AG04450 (cell line): ENCODE data around the gene GPC2. TPM values are rescaled to one million over a fixed set of nuclear protein-coding genes. Genes with fewer than 3 reads are reported as not detected.
"Not testable (repeated sequence)": the region's sequence is repeated elsewhere in the genome, so short reads cannot be mapped to it uniquely, and the experiment has no call there.

Source experiments
- CTCF ChIA-PET: fragments of 300-600, 350-600 bp; formaldehyde crosslinking; extraction: SDS; loops from one replicate; lab custom pipeline; 2022; ENCODE audit warnings: antibody characterized with exemption, inconsistent platforms; lab: Charles Lee
- POLR2A ChIA-PET: fragments of 350-600 bp; formaldehyde crosslinking; extraction: SDS; loops from one replicate; lab custom pipeline; 2021; ENCODE audit warnings: antibody characterized with exemption, inconsistent platforms; lab: Yijun Ruan, JAX
- DNase-seq: peaks from one replicate; pipeline ENCODE4 v3.0.0-alpha.2; 2011; ENCODE audit warnings: low read depth, low spot score
- H3K27ac ChIP-seq: one replicate; pipeline ENCODE4 v1.5.1; 2012; ENCODE audit warnings: low read depth, low read length, control low read depth
- H3K27me3 ChIP-seq: one replicate; pipeline ENCODE4 v1.6.0; 2012; ENCODE audit warnings: low read length; ENCODE audit not compliant: control insufficient read depth, insufficient read depth
- H3K4me3 ChIP-seq: 2 replicates; pipeline ENCODE4 v1.5.1; 2011; ENCODE audit warnings: mild to moderate bottlenecking, low read depth, low read length, control low read depth
- H3K9me3 ChIP-seq: 2 replicates; pipeline ENCODE4 v1.5.1; 2012; ENCODE audit warnings: low read length; ENCODE audit not compliant: control insufficient read depth, insufficient read depth
- polyA plus RNA-seq: library from polyadenylated mRNA; depleted of rRNA; stranded (reverse); fragments of >200 nt; gene quantifications from 2 replicates; pipeline ENCODE4 v1.2.3, GENCODE V29; 2011
- TF ChIP-seq, protein P1 (sequence below): IDR thresholded peaks from 2 replicates; pipeline ENCODE4 v1.5.1; 2011; ENCODE audit warnings: low read depth, low read length, control low read depth, inconsistent platforms

Gene GPC2
- polyA plus RNA-seq, 1 experiment, result 2.6 TPM

DNA sequence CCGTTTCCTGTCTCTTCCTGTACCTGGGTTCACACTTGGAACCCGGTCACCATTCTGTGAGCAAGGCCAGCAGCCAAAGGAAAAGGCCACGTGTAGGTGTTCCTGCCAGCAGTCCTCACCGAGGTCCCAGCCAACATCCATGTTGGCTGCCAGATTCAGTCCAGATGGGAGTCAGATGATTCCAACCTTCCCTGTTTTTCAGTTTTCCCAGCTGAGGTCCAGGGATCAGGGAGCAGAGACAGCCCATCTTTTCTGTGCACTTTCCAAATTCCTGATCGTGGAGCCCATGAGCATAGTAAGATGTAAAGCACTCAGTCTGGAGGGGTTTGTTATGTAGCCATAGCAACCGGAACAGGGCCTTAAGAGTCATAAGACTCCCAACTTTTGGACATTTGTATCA lies 38.7 kb upstream of the GPC2 start:
- DNase-seq, result no peak
- CTCF ChIA-PET, result interaction anchor here (0.6 to 4.5 kb wide), 5 partner anchors 21 to 85 kb away, joined by 3 to 65 read pairs (median 4); partner anchors contain the start of gene GPC2

DNA sequence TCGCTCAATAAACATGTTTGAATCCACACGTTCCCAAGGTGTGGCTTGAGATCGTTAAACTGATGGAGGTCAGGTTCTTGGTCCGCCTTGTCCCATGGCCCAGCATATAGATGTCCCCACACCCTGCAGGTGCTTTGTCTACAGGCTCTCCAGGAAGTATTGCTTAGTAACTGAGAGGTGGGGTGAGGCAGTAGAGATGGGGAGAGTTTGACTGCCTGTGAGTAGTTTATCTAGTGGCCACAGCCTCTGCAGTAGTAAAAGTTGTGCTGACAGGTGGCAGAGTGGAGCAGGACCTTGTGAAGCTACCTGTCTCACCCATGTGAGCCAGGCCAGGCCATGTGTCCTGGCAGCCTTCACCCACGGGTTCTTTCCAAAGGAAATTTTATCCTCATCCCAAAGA lies 37.2 kb upstream of the GPC2 start:
- H3K9me3 ChIP-seq, H3K4me3 ChIP-seq, DNase-seq, POLR2A ChIA-PET, H3K27ac ChIP-seq, H3K27me3 ChIP-seq: not testable (repeated sequence)
- CTCF ChIA-PET, result interaction anchor here (2.0 kb wide), 1 partner anchor 81 kb away, joined by 12 read pairs; no protein-coding TSS in a partner anchor

More for the DNA sequence above, 38.7 kb upstream of the GPC2 start:
- no peaks in the 10 kb centered on the region for H3K9me3 ChIP-seq
- POLR2A ChIA-PET, result no interaction called here
- H3K27ac ChIP-seq, result no peak overlapping the region
- H3K4me3 ChIP-seq, result no peak overlapping the region
- peaks cover 2% of the 10 kb centered on the region for H3K27me3 ChIP-seq
- TF ChIP-seq, protein P1, sequence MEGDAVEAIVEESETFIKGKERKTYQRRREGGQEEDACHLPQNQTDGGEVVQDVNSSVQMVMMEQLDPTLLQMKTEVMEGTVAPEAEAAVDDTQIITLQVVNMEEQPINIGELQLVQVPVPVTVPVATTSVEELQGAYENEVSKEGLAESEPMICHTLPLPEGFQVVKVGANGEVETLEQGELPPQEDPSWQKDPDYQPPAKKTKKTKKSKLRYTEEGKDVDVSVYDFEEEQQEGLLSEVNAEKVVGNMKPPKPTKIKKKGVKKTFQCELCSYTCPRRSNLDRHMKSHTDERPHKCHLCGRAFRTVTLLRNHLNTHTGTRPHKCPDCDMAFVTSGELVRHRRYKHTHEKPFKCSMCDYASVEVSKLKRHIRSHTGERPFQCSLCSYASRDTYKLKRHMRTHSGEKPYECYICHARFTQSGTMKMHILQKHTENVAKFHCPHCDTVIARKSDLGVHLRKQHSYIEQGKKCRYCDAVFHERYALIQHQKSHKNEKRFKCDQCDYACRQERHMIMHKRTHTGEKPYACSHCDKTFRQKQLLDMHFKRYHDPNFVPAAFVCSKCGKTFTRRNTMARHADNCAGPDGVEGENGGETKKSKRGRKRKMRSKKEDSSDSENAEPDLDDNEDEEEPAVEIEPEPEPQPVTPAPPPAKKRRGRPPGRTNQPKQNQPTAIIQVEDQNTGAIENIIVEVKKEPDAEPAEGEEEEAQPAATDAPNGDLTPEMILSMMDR, result no peak

DNA sequence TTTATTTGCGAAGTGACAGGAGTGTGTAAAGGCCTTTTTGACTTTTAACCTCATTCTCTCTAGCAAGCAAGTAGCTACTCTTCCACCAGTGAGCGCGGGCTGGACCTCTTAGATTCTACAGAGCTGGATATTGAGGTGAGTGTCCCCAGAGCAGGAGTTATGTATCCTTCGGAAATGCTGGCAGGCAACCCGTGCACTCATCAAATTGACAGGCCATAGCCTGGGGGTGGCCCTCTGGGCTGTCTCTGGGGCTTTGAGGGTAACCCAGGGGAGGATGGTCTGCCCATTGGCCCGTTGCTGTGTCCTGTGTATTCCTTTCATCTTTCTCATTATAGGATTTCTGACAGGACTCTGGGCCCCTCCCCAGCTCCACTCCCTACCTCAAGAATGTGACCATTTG lies 36.5 kb upstream of the GPC2 start:
- ChIA-PET CTCF (no interaction called here), POLR2A (no interaction called here)

DNA sequence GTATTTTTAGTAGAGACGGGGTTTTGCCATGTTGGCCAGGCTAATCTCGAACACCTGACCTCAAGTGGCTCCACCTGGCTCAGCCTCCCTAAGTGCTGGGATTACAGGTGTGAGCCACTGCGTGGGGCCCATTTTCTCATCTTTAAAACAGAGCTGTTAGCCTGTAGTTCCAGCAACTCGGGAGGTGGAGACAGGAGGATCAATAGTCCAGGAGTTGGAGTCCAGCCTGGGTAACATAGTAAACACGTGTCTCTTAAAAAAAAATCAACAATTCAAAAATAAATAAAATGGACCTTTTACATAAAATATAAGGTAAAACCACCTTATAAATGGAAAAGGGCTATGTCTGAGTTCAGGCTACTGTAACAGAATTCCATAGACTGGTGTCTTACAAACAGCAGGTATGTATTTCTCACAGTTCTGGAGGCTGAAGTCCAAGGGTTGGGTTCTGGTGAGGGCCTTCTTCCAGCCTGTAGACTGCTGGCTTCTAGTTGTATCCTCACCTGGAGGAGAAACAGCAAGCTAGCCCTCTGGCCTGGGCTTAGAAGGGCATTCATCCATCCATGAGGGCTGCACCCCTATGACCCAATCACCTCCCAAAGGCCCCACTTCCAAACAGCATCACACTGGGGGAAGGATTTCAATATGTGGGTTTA lies 35.6 kb upstream of the GPC2 start:
- TF ChIP-seq, protein P1, result no peak
- DNase-seq, result no peak
- H3K4me3 ChIP-seq, result no peak overlapping the region
- H3K9me3 ChIP-seq, result no peaks in the 10 kb centered on the region
- ChIA-PET POLR2A (no interaction called here), CTCF (interaction anchor here (0.6 kb wide), 1 partner anchor 80 kb away, joined by 3 read pairs; no protein-coding TSS in a partner anchor)
- peaks cover 5% of the 10 kb centered on the region for H3K27me3 ChIP-seq
- no peak overlapping the region for H3K27ac ChIP-seq

More for the DNA sequence above, 36.5 kb upstream of the GPC2 start:
- TF ChIP-seq, protein P1, result no peak
- H3K4me3 ChIP-seq, result no peak overlapping the region
- H3K9me3 ChIP-seq, result no peaks in the 10 kb centered on the region
- no peak for DNase-seq
- H3K27me3 ChIP-seq, result peaks cover 5% of the 10 kb centered on the region
- no peak overlapping the region for H3K27ac ChIP-seq

DNA sequence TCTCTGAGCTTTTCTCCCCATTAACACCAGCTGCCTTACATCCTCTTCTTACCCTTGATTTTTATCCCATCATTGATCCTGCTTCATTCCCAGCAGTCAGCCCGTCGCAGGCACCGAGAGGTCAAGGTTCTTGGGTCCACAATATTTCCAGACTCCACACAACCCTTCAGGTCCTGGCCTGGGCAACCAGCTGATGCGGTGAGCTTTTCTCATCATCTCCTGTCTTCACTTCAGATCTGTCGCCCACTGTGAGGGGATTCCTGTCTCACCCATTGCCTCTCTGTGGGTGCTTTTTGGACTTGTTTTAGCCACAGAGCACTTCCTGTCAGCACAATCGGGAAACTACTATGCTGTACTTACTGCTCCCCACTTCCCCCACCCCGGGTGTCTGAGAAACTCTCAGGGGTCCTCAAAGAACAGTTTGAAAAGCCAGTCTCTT lies 34.2 kb upstream of the GPC2 start:
- DNase-seq, result no peak
- no peaks in the 10 kb centered on the region for H3K9me3 ChIP-seq
- no peak overlapping the region for H3K27ac ChIP-seq
- H3K4me3 ChIP-seq, result no peak overlapping the region
- POLR2A ChIA-PET, result interaction anchor here (1.0 to 1.2 kb wide), 2 partner anchors 8 to 18 kb away, joined by 3 to 8 read pairs; no protein-coding TSS in a partner anchor
- CTCF ChIA-PET, result interaction anchor here (2.9 to 4.5 kb wide), 2 partner anchors 22 to 79 kb away, joined by 22 to 32 read pairs; no protein-coding TSS in a partner anchor
- H3K27me3 ChIP-seq, result peaks cover 5% of the 10 kb centered on the region
- TF ChIP-seq, protein P1, result no peak
